Liver (tissue), 9 donors: ENCODE data around the gene C16orf78. TPM values are rescaled to one million over a fixed set of nuclear protein-coding genes. Genes with fewer than 3 reads are reported as not detected.

ENCODE experiments used
- DNase-seq: peaks from one replicate; pipeline ENCODE4 v3.0.0-alpha.2; 2017; ENCODE audit warnings: low spot score
- H3K27ac ChIP-seq, 2 donors: one replicate each; pipeline ENCODE4 v1.7.0; 2013; ENCODE audit warnings: inconsistent platforms in 2 of 2, low read length in 2 of 2, control low read depth in 1 of 2, low read depth in 1 of 2, mild to moderate bottlenecking in 1 of 2
- H3K27me3 ChIP-seq, 4 donors: one replicate each; pipeline versions ENCODE4 v1.6.1 to v1.7.0; 2013; ENCODE audit warnings: low read length in 3 of 4, inconsistent platforms in 1 of 4, mild to moderate bottlenecking in 1 of 4, moderate library complexity in 1 of 4; ENCODE audit not compliant: control insufficient read depth in 4 of 4, insufficient read depth in 4 of 4
- H3K36me3 ChIP-seq, 4 donors: one replicate each; pipeline versions ENCODE4 v1.6.1 to v1.7.0; 2013; ENCODE audit warnings: low read length in 3 of 4, mild to moderate bottlenecking in 3 of 4, low read depth in 1 of 4, moderate library complexity in 1 of 4; ENCODE audit not compliant: control insufficient read depth in 4 of 4, insufficient read depth in 3 of 4
- H3K4me1 ChIP-seq, 4 donors: one replicate each; pipeline versions ENCODE4 v1.6.1 to v1.7.0; 2013; ENCODE audit warnings: low read length in 3 of 4, mild to moderate bottlenecking in 3 of 4, moderate library complexity in 1 of 4; ENCODE audit not compliant: control insufficient read depth in 4 of 4, insufficient read depth in 4 of 4
- H3K4me3 ChIP-seq, 3 donors: one replicate each; pipeline versions ENCODE4 v1.6.1 to v1.7.0; 2013; ENCODE audit warnings: low read length in 3 of 3, control low read depth in 1 of 3, low read depth in 1 of 3, mild to moderate bottlenecking in 1 of 3
- H3K9ac ChIP-seq, 2 donors: one replicate each; pipeline ENCODE4 v1.7.0; 2013; ENCODE audit warnings: low read length in 2 of 2, mild to moderate bottlenecking in 2 of 2, moderate library complexity in 2 of 2, control low read depth in 1 of 2, low read depth in 1 of 2
- H3K9me3 ChIP-seq, 4 donors: one replicate each; pipeline versions ENCODE4 v1.6.1 to v1.7.0; 2013; ENCODE audit warnings: low read length in 3 of 4; ENCODE audit not compliant: control insufficient read depth in 4 of 4
- EGR1 ChIP-seq, 2 donors: IDR thresholded peaks; 2 replicates each; pipeline ENCODE4 v1.6.1; 2016 to 2018; ENCODE audit warnings: antibody characterized with exemption in 2 of 2, low read depth in 2 of 2
- FOXA1 ChIP-seq: IDR thresholded peaks from 2 replicates; pipeline ENCODE4 v1.6.1; 2016; ENCODE audit warnings: antibody characterized with exemption
- FOXA2 ChIP-seq: IDR thresholded peaks from 2 replicates; pipeline ENCODE4 v1.6.1; 2016; ENCODE audit warnings: antibody characterized with exemption
- GABPA ChIP-seq, 2 donors: IDR thresholded peaks in 1 of 2; conservative IDR thresholded peaks in 1 of 2; 2 replicates each; pipeline ENCODE4 v1.6.1; 2016; ENCODE audit warnings: antibody characterized with exemption in 2 of 2, mild to moderate bottlenecking in 1 of 2, moderate library complexity in 1 of 2
- HNF4A ChIP-seq, 2 donors: conservative IDR thresholded peaks; 2 replicates each; pipeline ENCODE4 v1.6.1; 2016; ENCODE audit warnings: antibody characterized with exemption in 2 of 2, mild to moderate bottlenecking in 2 of 2
- HNF4G ChIP-seq: IDR thresholded peaks from 2 replicates; pipeline ENCODE4 v1.6.1; 2016; ENCODE audit warnings: antibody characterized with exemption
- JUND ChIP-seq, 2 donors: IDR thresholded peaks; 2 replicates each; pipeline ENCODE4 v1.6.1; 2016; ENCODE audit warnings: antibody characterized with exemption in 2 of 2
- NR2F2 ChIP-seq: IDR thresholded peaks from 2 replicates; pipeline ENCODE4 v1.6.1; 2016; ENCODE audit warnings: antibody characterized with exemption
- RAD21 ChIP-seq, 2 donors: IDR thresholded peaks; 2 replicates each; pipeline ENCODE4 v1.6.1; 2016; ENCODE audit warnings: antibody characterized with exemption in 2 of 2, mild to moderate bottlenecking in 2 of 2
- RXRA ChIP-seq, 2 donors: IDR thresholded peaks; 2 replicates each; pipeline ENCODE4 v1.6.1; 2017 to 2018; ENCODE audit warnings: antibody characterized with exemption in 2 of 2, mild to moderate bottlenecking in 1 of 2
- SP1 ChIP-seq: IDR thresholded peaks from 2 replicates; pipeline ENCODE4 v1.6.1; 2018; ENCODE audit warnings: antibody characterized with exemption, mild to moderate bottlenecking
- TAF1 ChIP-seq: conservative IDR thresholded peaks from 2 replicates; pipeline ENCODE4 v1.6.1; 2016; ENCODE audit warnings: antibody characterized with exemption, mild to moderate bottlenecking
- YY1 ChIP-seq: IDR thresholded peaks from 2 replicates; pipeline ENCODE4 v1.6.1; 2016; ENCODE audit warnings: antibody characterized with exemption, mild to moderate bottlenecking
- WGBS: extraction: QIAGEN DNeasy Blood & Tissue Kit; methylation state at CpG from one replicate; pipeline ENCODE4 v1.1.7; 2013; 5-methylcytosine and 5-hydroxymethylcytosine counted together
- polyA plus RNA-seq, 2 donors: library from polyadenylated mRNA; stranded (reverse) in 1 of 2; unstranded in 1 of 2; fragments of 200-250 nt in 1 of 2; fragments of >200 nt in 1 of 2; fragmentation: Nextera tagmentation in 1 of 2; extraction: Ambion mirVana in 1 of 2; gene quantifications; one replicate each; pipeline versions ENCODE4 v1.2.1 to v1.2.3, GENCODE V29; 2013 to 2015
- total RNA-seq, 2 donors: library from RNA; depleted of rRNA; stranded (reverse); fragments of >200 nt; gene quantifications; one replicate each; pipeline ENCODE4 v1.2.3, GENCODE V29; 2014
- TF ChIP-seq, protein P1 (sequence below): IDR thresholded peaks from 2 replicates; pipeline ENCODE4 v1.6.1; 2016; ENCODE audit warnings: antibody characterized with exemption
- TF ChIP-seq, protein P2 (sequence below): IDR thresholded peaks from 2 replicates; pipeline ENCODE4 v1.6.1; 2016; ENCODE audit warnings: antibody characterized with exemption, mild to moderate bottlenecking
- TF ChIP-seq, protein P3 (sequence below): IDR thresholded peaks from 2 replicates; pipeline ENCODE4 v1.6.1; 2016; ENCODE audit warnings: antibody characterized with exemption
- TF ChIP-seq, protein P4 (sequence below): fragments of 150-350 bp; IDR thresholded peaks from 2 replicates; pipeline ENCODE4 v1.5.1; 2017; ENCODE audit warnings: improper control_type of control experiment, low read depth, low read length; ENCODE audit not compliant: missing input control
- TF ChIP-seq, protein P5 (sequence below): IDR thresholded peaks from 2 replicates; pipeline ENCODE4 v1.6.1; 2016; ENCODE audit warnings: antibody characterized with exemption
- donor health status: healthy.
- donor health status: healthy.
- donor health status: healthy.
- donor health status: healthy.
- donor health status: healthy.

The C16orf78 gene
- total and polyA plus RNA-seq, 4 donors = not detected

DNA sequence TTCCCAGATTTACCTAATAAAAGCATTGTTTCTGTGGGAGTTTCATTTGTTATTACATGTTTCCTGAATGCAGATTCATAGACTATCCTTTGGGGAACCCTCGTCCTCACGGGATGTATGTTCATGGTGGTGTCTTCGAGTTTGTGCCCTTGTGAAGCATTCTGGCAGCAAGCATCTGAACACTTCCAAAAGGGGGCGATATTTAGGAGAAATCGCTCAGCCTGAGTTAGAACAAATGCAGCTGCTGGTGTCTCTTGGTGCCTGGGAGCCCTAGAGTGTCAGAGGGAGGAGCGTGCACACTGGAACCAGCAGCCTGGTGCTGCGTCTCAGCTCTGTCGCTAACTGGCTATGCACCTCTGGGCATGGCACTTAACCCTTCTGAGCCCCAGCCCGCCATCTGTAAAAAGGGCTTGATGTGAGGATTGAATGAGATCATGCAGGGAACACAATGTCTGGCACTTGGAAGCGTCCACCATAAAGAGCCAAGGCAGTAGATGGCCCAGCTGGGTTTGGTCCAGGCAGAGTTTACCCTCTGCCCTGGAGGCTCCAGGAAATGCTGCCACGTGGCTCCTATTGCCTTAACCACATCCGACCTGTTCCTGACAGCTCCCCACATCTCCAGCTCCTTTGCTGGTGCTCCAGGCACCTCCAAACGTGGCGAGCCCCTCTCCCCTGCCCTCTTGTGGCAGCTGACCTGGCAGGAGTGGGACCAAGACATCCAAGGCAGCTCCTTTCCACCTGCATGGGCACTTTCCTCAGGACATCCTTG is 25.0 kb upstream of the C16orf78 start:
- H3K27ac ChIP-seq = no peak overlapping the region
- H3K4me1 ChIP-seq = no peaks in the 10 kb centered on the region
- TF ChIP-seq JUND (IDR thresholded peaks at IDR 0.05) (no peak), HNF4A (conservative IDR thresholded peaks at IDR 0.05) (no peak), GABPA (IDR thresholded peaks at IDR 0.05 in 1 of 2, conservative IDR thresholded peaks at IDR 0.05 in 1 of 2) (no peak), RXRA (IDR thresholded peaks at IDR 0.05) (no peak), RAD21 (IDR thresholded peaks at IDR 0.05) (no peak), HNF4G (no peak), YY1 (no peak), SP1 (no peak), EGR1 (IDR thresholded peaks at IDR 0.05; ENCODE audit: low read depth in 2 of 2) (no peak), NR2F2 (no peak), FOXA2 (no peak), TAF1 (no peak), FOXA1 (no peak)
- TF ChIP-seq, protein P1, sequence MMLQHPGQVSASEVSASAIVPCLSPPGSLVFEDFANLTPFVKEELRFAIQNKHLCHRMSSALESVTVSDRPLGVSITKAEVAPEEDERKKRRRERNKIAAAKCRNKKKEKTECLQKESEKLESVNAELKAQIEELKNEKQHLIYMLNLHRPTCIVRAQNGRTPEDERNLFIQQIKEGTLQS = no peak
- TF ChIP-seq, protein P2, sequence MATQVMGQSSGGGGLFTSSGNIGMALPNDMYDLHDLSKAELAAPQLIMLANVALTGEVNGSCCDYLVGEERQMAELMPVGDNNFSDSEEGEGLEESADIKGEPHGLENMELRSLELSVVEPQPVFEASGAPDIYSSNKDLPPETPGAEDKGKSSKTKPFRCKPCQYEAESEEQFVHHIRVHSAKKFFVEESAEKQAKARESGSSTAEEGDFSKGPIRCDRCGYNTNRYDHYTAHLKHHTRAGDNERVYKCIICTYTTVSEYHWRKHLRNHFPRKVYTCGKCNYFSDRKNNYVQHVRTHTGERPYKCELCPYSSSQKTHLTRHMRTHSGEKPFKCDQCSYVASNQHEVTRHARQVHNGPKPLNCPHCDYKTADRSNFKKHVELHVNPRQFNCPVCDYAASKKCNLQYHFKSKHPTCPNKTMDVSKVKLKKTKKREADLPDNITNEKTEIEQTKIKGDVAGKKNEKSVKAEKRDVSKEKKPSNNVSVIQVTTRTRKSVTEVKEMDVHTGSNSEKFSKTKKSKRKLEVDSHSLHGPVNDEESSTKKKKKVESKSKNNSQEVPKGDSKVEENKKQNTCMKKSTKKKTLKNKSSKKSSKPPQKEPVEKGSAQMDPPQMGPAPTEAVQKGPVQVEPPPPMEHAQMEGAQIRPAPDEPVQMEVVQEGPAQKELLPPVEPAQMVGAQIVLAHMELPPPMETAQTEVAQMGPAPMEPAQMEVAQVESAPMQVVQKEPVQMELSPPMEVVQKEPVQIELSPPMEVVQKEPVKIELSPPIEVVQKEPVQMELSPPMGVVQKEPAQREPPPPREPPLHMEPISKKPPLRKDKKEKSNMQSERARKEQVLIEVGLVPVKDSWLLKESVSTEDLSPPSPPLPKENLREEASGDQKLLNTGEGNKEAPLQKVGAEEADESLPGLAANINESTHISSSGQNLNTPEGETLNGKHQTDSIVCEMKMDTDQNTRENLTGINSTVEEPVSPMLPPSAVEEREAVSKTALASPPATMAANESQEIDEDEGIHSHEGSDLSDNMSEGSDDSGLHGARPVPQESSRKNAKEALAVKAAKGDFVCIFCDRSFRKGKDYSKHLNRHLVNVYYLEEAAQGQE = no peak
- TF ChIP-seq, protein P3, sequence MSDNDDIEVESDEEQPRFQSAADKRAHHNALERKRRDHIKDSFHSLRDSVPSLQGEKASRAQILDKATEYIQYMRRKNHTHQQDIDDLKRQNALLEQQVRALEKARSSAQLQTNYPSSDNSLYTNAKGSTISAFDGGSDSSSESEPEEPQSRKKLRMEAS = no peak
- TF ChIP-seq, protein P4, sequence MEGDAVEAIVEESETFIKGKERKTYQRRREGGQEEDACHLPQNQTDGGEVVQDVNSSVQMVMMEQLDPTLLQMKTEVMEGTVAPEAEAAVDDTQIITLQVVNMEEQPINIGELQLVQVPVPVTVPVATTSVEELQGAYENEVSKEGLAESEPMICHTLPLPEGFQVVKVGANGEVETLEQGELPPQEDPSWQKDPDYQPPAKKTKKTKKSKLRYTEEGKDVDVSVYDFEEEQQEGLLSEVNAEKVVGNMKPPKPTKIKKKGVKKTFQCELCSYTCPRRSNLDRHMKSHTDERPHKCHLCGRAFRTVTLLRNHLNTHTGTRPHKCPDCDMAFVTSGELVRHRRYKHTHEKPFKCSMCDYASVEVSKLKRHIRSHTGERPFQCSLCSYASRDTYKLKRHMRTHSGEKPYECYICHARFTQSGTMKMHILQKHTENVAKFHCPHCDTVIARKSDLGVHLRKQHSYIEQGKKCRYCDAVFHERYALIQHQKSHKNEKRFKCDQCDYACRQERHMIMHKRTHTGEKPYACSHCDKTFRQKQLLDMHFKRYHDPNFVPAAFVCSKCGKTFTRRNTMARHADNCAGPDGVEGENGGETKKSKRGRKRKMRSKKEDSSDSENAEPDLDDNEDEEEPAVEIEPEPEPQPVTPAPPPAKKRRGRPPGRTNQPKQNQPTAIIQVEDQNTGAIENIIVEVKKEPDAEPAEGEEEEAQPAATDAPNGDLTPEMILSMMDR = no peak
- TF ChIP-seq, protein P5, sequence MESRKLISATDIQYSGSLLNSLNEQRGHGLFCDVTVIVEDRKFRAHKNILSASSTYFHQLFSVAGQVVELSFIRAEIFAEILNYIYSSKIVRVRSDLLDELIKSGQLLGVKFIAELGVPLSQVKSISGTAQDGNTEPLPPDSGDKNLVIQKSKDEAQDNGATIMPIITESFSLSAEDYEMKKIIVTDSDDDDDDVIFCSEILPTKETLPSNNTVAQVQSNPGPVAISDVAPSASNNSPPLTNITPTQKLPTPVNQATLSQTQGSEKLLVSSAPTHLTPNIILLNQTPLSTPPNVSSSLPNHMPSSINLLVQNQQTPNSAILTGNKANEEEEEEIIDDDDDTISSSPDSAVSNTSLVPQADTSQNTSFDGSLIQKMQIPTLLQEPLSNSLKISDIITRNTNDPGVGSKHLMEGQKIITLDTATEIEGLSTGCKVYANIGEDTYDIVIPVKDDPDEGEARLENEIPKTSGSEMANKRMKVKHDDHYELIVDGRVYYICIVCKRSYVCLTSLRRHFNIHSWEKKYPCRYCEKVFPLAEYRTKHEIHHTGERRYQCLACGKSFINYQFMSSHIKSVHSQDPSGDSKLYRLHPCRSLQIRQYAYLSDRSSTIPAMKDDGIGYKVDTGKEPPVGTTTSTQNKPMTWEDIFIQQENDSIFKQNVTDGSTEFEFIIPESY = no peak
- no peak overlapping the region for H3K9ac ChIP-seq
- DNase-seq = no peak
- peaks cover 0 to 6% (median under 1%) of the 10 kb centered on the region in 4 donors for H3K27me3 ChIP-seq
- no peaks in the 10 kb centered on the region for H3K9me3 ChIP-seq
- no peak overlapping the region for H3K4me3 ChIP-seq
- WGBS = 40% methylated on average over 14 of the region's 14 CpGs
- no peaks in the 10 kb centered on the region for H3K36me3 ChIP-seq
